ENCODE results near the gene B4GAT1. TPM values are rescaled to one million over a fixed set of nuclear protein-coding genes. Genes with fewer than 3 reads are reported as not detected.

The B4GAT1 gene
- total and polyA plus RNA-seq, 2 of the 4 experiments (the other 2 are of a cell fraction): 10.6 to 18.4 TPM

DNA sequence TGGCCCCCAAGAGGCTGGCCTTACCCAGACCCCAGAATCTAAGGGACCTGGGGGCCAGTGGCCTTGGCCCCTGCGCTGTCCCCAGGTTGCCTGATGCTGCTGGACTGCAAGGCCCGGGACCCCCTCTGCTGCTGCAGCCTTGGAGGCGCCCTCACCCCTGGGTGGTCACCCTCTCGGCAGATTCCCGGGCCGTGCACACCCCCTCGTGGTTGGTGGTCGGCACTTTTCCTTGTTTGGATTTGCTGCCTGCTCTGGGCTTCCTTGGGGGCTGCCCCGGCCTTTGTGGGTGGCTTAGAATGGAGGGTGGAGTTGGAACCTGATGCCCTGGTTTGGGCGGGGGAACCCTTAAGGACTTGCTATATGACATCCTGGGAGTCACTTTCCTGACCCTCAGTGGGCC lies 16.5 kb downstream of the B4GAT1 start:
- no peak for ATAC-seq (ENCODE audit: low read depth)
- 51% methylated on average over 6 of the region's 10 CpGs; no CpG with 5 or more reads in 1 of the 2 experiments for WGBS, 2 experiments (ENCODE audit: extremely low coverage in 2 of 2, insufficient read length in 1 of 2)
- H2BK5ac ChIP-seq (ENCODE audit: low read depth, low read length, poor library complexity, severe bottlenecking): no peak overlapping the region
- peaks cover 5 to 59% of the 10 kb centered on the region in 2 experiments for H3K79me1 ChIP-seq (ENCODE audit: low read depth in 1 of 2, low read length in 2 of 2)
- H3K18ac ChIP-seq (ENCODE audit: low read depth, low read length): no peak overlapping the region
- H2BK120ac ChIP-seq (ENCODE audit: low read depth, low read length): no peak overlapping the region
- H3K23ac ChIP-seq (ENCODE audit: low read depth, low read length): no peak overlapping the region
- H3K36me3 ChIP-seq (ENCODE audit: control insufficient read depth, insufficient read depth, low read length): peaks cover 18% of the 10 kb centered on the region
- no peak overlapping the region for H2BK15ac ChIP-seq (ENCODE audit: low read depth, low read length)
- no peak overlapping the region for H3K4me3 ChIP-seq (ENCODE audit: insufficient read depth, low read depth, low read length)
- BruUV-seq (replicated peaks): no TSS peak
- no peak for DNase-seq
- no peak overlapping the region for H4K91ac ChIP-seq (ENCODE audit: insufficient read depth, low read depth, low read length)
- ChIA-PET POLR2A (ENCODE audit: unreplicated experiment) (no interaction called here), CTCF (no interaction called here)
- H2AK9ac ChIP-seq (replicated peaks; ENCODE audit: low read depth, low read length, poor library complexity): peak overlapping the region; percentile 43
- H2AK5ac ChIP-seq (ENCODE audit: low read depth, low read length): no peak overlapping the region
- no peak overlapping the region for H3K9ac ChIP-seq (ENCODE audit: low read depth, low read length)
- dilution Hi-C loops (cut with HindIII; ENCODE audit: low sequenced_read_pairs, unreplicated experiment) (no loop called here), intact Hi-C loops (cut with micrococcal nuclease) (no loop called here), in situ Hi-C loops (cut with MboI; ENCODE audit: low sequenced_read_pairs) (no loop called here)
- H3K56ac ChIP-seq (ENCODE audit: extremely low read depth, insufficient read depth, low read length): no peak overlapping the region
- H3K27me3 ChIP-seq (ENCODE audit: control insufficient read depth, insufficient read depth, low read length): no peaks in the 10 kb centered on the region
- no peaks in the 10 kb centered on the region for H3K9me3 ChIP-seq (ENCODE audit: control insufficient read depth, insufficient read depth, low read length)
- no peak overlapping the region for H3K4me2 ChIP-seq (ENCODE audit: low read depth, low read length)
- H3K9me1 ChIP-seq (ENCODE audit: insufficient read depth, low read length): peaks cover 12% of the 10 kb centered on the region
- H4K8ac ChIP-seq (ENCODE audit: low read depth in 2 of 2, low read length in 2 of 2): no peak overlapping the region
- H4K5ac ChIP-seq (ENCODE audit: low read depth, low read length): no peak overlapping the region
- H3K27ac ChIP-seq (ENCODE audit: insufficient read depth, low read length): no peak overlapping the region
- no peak overlapping the region for H2BK20ac ChIP-seq (ENCODE audit: low read depth, low read length)
- no peak for TF ChIP-seq FOS (IDR thresholded peaks at IDR 0.05; ENCODE audit: low read depth, low read length)
- no peak for TF ChIP-seq CHD1 (IDR thresholded peaks at IDR 0.05; ENCODE audit: low read depth, low read length)
- TF ChIP-seq CEBPB (IDR thresholded peaks at IDR 0.05; ENCODE audit: low read depth, low read length): no peak
- no peak for TF ChIP-seq MAFK (IDR thresholded peaks at IDR 0.05; ENCODE audit: low read depth, low read length)
- TF ChIP-seq, protein P1, sequence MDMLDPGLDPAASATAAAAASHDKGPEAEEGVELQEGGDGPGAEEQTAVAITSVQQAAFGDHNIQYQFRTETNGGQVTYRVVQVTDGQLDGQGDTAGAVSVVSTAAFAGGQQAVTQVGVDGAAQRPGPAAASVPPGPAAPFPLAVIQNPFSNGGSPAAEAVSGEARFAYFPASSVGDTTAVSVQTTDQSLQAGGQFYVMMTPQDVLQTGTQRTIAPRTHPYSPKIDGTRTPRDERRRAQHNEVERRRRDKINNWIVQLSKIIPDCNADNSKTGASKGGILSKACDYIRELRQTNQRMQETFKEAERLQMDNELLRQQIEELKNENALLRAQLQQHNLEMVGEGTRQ (IDR thresholded peaks at IDR 0.05; ENCODE audit: low read depth, low read length): no peak
- TF ChIP-seq RFX5 (IDR thresholded peaks at IDR 0.05; ENCODE audit: low read depth, low read length): no peak
- TF ChIP-seq, protein P2, sequence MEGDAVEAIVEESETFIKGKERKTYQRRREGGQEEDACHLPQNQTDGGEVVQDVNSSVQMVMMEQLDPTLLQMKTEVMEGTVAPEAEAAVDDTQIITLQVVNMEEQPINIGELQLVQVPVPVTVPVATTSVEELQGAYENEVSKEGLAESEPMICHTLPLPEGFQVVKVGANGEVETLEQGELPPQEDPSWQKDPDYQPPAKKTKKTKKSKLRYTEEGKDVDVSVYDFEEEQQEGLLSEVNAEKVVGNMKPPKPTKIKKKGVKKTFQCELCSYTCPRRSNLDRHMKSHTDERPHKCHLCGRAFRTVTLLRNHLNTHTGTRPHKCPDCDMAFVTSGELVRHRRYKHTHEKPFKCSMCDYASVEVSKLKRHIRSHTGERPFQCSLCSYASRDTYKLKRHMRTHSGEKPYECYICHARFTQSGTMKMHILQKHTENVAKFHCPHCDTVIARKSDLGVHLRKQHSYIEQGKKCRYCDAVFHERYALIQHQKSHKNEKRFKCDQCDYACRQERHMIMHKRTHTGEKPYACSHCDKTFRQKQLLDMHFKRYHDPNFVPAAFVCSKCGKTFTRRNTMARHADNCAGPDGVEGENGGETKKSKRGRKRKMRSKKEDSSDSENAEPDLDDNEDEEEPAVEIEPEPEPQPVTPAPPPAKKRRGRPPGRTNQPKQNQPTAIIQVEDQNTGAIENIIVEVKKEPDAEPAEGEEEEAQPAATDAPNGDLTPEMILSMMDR (conservative IDR thresholded peaks at IDR 0.05; ENCODE audit: low read depth, low read length): no peak
- peaks cover 5% of the 10 kb centered on the region; the same call in 1 of the 2 replicates for H4K20me1 ChIP-seq (ENCODE audit: insufficient read depth, low read length)
- no peak overlapping the region for H3K4ac ChIP-seq (ENCODE audit: low read depth, low read length)
- H3K4me1 ChIP-seq (ENCODE audit: control insufficient read depth, insufficient read depth, low read length): peaks cover 34% of the 10 kb centered on the region
- H3K14ac ChIP-seq (replicated peaks; ENCODE audit: low read depth, low read length): no peak overlapping the region
- H2AFZ ChIP-seq (replicated peaks; ENCODE audit: low read length, poor library complexity): peak overlapping the region; percentile 24
